ENCODE results near the gene SEPTIN5.

The SEPTIN5 gene

DNA sequence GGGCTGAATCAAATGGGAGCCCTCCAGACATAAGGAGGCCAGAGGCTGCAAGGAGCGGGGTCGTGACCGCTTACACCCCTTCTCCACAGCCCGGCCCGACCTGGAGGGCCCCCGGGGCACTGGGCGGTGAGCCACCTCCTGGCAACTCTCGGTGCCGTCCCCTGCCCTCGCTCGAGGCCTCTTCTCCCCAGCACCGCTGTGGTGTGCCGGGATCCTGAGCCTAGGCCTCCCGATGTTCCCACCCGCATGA is 8.6 kb downstream of the SEPTIN5 start:
- Histone ChIP-seq H2AFZ (ENCODE audit: low read depth, low read length, severe bottlenecking) (no peak overlapping the region), H4K20me1 (ENCODE audit: low read depth, low read length) (no peaks in the 10 kb centered on the region), H3F3A (ENCODE audit: insufficient read depth) (no peaks in the 10 kb centered on the region), H3K79me2 (ENCODE audit: insufficient read depth, low read length) (no peaks in the 10 kb centered on the region), H3K9ac (ENCODE audit: low read length) (no peak overlapping the region), H3K4me2 (ENCODE audit: low read depth, low read length, poor library complexity, severe bottlenecking) (no peak overlapping the region), H3K36me3 (ENCODE audit: low read length) (no peaks in the 10 kb centered on the region), H3K9me2 (replicated peaks; ENCODE audit: insufficient read depth, low read length) (no peaks in the 10 kb centered on the region), H3K9me3 (ENCODE audit: insufficient read depth, low read length) (no peaks in the 10 kb centered on the region), H3K4me3 (ENCODE audit: insufficient read depth, low read length, poor library complexity, severe bottlenecking) (no peak overlapping the region), H3K27ac (ENCODE audit: low read depth, low read length) (no peak overlapping the region), H3K27me3 (ENCODE audit: low read length) (no peaks in the 10 kb centered on the region)
- no peak for TF ChIP-seq EZH2phosphoT487 (conservative IDR thresholded peaks at IDR 0.05; ENCODE audit: low read length)
- TF ChIP-seq, protein P1, sequence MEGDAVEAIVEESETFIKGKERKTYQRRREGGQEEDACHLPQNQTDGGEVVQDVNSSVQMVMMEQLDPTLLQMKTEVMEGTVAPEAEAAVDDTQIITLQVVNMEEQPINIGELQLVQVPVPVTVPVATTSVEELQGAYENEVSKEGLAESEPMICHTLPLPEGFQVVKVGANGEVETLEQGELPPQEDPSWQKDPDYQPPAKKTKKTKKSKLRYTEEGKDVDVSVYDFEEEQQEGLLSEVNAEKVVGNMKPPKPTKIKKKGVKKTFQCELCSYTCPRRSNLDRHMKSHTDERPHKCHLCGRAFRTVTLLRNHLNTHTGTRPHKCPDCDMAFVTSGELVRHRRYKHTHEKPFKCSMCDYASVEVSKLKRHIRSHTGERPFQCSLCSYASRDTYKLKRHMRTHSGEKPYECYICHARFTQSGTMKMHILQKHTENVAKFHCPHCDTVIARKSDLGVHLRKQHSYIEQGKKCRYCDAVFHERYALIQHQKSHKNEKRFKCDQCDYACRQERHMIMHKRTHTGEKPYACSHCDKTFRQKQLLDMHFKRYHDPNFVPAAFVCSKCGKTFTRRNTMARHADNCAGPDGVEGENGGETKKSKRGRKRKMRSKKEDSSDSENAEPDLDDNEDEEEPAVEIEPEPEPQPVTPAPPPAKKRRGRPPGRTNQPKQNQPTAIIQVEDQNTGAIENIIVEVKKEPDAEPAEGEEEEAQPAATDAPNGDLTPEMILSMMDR (IDR thresholded peaks at IDR 0.05; ENCODE audit: insufficient read depth, low read length, poor library complexity, severe bottlenecking), result no peak

DNA sequence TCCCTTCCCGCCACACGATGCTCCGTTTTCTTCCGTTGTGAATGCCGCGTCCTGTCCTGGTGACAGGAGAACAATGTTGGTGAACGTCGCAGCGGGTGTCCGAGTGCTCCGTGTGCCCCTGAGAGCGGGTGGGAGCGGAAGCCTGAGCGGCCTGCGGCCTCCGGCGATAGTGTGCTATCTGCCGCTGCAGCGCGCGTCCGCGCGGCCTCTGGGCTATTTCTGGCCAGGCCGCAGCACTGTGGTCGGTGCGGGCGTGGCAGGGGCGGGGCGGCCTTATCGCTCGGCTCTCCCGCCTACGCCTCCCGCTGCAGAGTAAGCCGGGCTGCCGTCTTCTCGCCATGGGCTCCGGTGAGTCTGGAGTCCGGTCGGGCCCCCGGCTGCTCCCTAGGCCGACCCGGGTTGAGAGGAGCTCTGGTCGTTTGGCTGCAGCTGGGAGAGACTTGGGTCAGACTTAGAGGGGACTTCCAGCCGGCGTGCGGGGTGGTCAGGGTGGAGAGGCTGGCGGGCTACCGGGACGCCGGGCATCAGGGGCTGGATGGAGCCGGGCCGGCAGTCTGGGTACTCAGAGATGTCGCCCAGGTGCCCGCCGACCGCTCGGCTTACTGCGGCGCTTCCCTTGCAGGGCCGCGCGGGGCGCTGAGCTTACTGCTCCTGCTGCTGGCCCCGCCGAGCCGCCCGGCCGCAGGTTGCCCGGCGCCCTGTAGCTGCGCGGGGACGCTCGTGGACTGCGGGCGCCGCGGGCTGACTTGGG is 9.1 kb downstream of the SEPTIN5 start, which contains the start of gene GP1BB:
Gene GP1BB (plus strand): TSS at position 308 of the 751 bp plus-strand sequence. CDS start 31 bp downstream, at position 339.
- H3K9ac ChIP-seq (ENCODE audit: low read length), result no peak within 1 kb of the TSS
- no peaks in the 10 kb centered on the region for H3K27me3 ChIP-seq (ENCODE audit: low read length)
- TF ChIP-seq, protein P1 (IDR thresholded peaks at IDR 0.05; ENCODE audit: insufficient read depth, low read length, poor library complexity, severe bottlenecking), result no peak
- TF ChIP-seq EZH2phosphoT487 (conservative IDR thresholded peaks at IDR 0.05; ENCODE audit: low read length), result no peak
- H3K36me3 ChIP-seq (ENCODE audit: low read length), result no peaks in the 10 kb centered on the region
- no peaks in the 10 kb centered on the region for H3K9me3 ChIP-seq (ENCODE audit: insufficient read depth, low read length)
- no peak within 1 kb of the TSS for H2AFZ ChIP-seq (ENCODE audit: low read depth, low read length, severe bottlenecking)
- no peak within 1 kb of the TSS for H3K4me3 ChIP-seq (ENCODE audit: insufficient read depth, low read length, poor library complexity, severe bottlenecking)
- no peaks in the 10 kb centered on the region for H3F3A ChIP-seq (ENCODE audit: insufficient read depth)
- no peak within 1 kb of the TSS for H3K27ac ChIP-seq (ENCODE audit: low read depth, low read length)
- H3K9me2 ChIP-seq (replicated peaks; ENCODE audit: insufficient read depth, low read length), result no peaks in the 10 kb centered on the region
- no peak within 1 kb of the TSS for H3K4me2 ChIP-seq (ENCODE audit: low read depth, low read length, poor library complexity, severe bottlenecking)
- H4K20me1 ChIP-seq (ENCODE audit: low read depth, low read length), result no peaks in the 10 kb centered on the region
- H3K79me2 ChIP-seq (ENCODE audit: insufficient read depth, low read length), result no peaks in the 10 kb centered on the region

DNA sequence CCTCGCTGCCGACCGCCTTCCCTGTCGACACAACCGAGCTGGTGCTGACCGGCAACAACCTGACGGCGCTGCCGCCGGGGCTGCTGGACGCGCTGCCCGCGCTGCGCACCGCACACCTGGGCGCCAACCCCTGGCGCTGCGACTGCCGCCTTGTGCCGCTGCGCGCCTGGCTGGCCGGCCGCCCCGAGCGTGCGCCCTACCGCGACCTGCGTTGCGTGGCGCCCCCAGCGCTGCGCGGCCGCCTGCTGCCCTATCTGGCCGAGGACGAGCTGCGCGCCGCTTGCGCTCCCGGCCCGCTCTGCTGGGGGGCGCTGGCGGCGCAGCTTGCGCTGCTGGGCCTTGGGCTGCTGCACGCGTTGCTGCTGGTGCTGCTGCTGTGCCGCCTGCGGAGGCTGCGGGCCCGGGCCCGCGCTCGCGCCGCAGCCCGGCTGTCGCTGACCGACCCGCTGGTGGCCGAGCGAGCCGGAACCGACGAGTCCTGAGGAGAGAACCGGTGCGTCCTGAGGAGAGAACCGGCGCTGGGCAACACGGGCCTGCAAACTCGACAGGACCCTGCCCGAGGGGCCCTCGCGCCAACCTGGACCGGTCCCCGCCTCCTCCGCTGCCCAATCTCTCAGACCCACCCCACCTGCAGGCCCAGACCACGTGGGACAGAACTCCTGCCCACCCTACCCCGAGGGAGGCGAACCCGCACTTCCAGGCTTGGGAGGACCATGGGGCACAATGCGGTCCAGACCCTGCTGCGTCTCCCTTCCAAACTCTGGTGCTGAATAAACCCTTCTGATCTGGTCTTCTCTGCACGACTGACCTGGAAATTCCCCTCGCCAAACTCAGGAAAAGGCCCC is 9.9 kb downstream of the SEPTIN5 start:
- no peak for TF ChIP-seq EZH2phosphoT487 (conservative IDR thresholded peaks at IDR 0.05; ENCODE audit: low read length)
- TF ChIP-seq, protein P1 (IDR thresholded peaks at IDR 0.05; ENCODE audit: insufficient read depth, low read length, poor library complexity, severe bottlenecking), result no peak
- no peaks in the 10 kb centered on the region for H3K36me3 ChIP-seq (ENCODE audit: low read length)
- no peak overlapping the region for H3K4me2 ChIP-seq (ENCODE audit: low read depth, low read length, poor library complexity, severe bottlenecking)
- no peaks in the 10 kb centered on the region for H4K20me1 ChIP-seq (ENCODE audit: low read depth, low read length)
- no peak overlapping the region for H3K27ac ChIP-seq (ENCODE audit: low read depth, low read length)
- no peaks in the 10 kb centered on the region for H3K27me3 ChIP-seq (ENCODE audit: low read length)
- no peak overlapping the region for H2AFZ ChIP-seq (ENCODE audit: low read depth, low read length, severe bottlenecking)
- no peaks in the 10 kb centered on the region for H3K9me2 ChIP-seq (replicated peaks; ENCODE audit: insufficient read depth, low read length)
- H3K4me3 ChIP-seq (ENCODE audit: insufficient read depth, low read length, poor library complexity, severe bottlenecking), result no peak overlapping the region
- no peaks in the 10 kb centered on the region for H3F3A ChIP-seq (ENCODE audit: insufficient read depth)
- no peaks in the 10 kb centered on the region for H3K9me3 ChIP-seq (ENCODE audit: insufficient read depth, low read length)
- no peak overlapping the region for H3K9ac ChIP-seq (ENCODE audit: low read length)
- no peaks in the 10 kb centered on the region for H3K79me2 ChIP-seq (ENCODE audit: insufficient read depth, low read length)

Measured in SU-DHL-6 (cell line).